GM23338 (cell line): Measurements from ENCODE around the gene NEK3.

Experiments
- CREB1 ChIP-seq: fragments of 250-450 bp; sonication (Bioruptor Pico); IDR thresholded peaks from 2 replicates; pipeline ENCODE4 v1.5.0; 2020; ENCODE audit warnings: low read depth, mild to moderate bottlenecking, moderate library complexity
- EZH2 ChIP-seq: fragments of 200-600 bp; sonication (generic); IDR thresholded peaks from one replicate; pipeline ENCODE4 v1.8.0; 2017; ENCODE audit warnings: antibody characterized with exemption, mild to moderate bottlenecking, low read depth; ENCODE audit not compliant: unreplicated experiment
- EZH2phosphoT487 ChIP-seq: fragments of 200-600 bp; sonication (generic); IDR thresholded peaks from one replicate; pipeline ENCODE4 v1.8.1; 2018; ENCODE audit warnings: antibody characterized with exemption; ENCODE audit not compliant: unreplicated experiment
- JUNB ChIP-seq: IDR thresholded peaks from one replicate; pipeline ENCODE4 v1.6.1; 2016; ENCODE audit warnings: antibody characterized with exemption; ENCODE audit not compliant: unreplicated experiment
- POLR2AphosphoS5 ChIP-seq: IDR thresholded peaks from 2 replicates; pipeline ENCODE4 v1.6.1; 2016; ENCODE audit warnings: antibody characterized with exemption, low read depth
- ZNF114 ChIP-seq: fragments of 250-450 bp; sonication (Bioruptor Pico); IDR thresholded peaks from 2 replicates; pipeline ENCODE4 v1.5.0; 2020; ENCODE audit warnings: mild to moderate bottlenecking, moderate library complexity
- TF ChIP-seq, protein P1 (sequence below), 2 experiments: fragments of 200-600 bp in 1 of 2; sonication (generic) in 1 of 2; conservative IDR thresholded peaks; 2 replicates each; pipeline versions ENCODE4 v1.5.1 to v1.6.1; 2016 to 2017; ENCODE audit warnings: antibody characterized with exemption in 2 of 2, low read depth in 2 of 2, mild to moderate bottlenecking in 2 of 2, moderate library complexity in 1 of 2

DNA sequence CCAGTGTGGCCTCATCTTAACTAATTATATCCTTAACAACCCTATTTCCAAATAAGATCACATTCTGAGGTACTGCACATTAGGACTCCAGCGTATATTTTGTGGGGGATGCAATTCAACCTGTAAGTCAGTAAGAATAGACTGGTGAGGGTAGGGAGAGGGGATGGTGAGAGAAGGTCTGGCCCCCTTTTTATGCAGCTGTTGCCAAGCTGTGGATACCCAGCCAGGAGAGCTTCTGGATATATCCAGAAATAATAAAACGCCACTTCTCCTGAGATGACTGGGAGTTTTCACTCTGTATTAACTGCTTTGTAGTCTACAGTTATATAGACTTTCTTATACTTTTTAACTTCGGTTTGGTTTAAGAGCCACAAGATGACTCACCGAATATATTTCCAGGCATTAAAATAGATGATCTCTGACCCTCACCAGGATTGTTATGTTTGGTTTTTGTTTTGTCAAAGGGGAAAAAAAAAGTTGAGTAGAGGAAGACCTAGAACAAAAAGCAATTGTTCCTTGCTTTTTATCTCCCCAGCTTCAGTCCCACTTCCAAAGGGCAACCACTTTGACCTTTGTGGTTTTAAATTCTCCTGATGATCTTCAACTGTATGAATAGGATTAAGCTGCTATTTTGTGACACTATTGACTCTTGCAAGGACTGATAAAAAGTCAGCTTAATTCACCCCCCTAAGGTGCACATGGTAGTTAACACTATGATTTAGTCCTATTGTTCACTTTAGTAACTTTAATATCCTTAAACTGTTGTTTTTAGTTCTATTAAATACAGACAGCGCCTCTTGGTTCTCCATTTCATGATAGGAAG lies 3.1 kb upstream of the NEK3 start:
- TF ChIP-seq, protein P1, sequence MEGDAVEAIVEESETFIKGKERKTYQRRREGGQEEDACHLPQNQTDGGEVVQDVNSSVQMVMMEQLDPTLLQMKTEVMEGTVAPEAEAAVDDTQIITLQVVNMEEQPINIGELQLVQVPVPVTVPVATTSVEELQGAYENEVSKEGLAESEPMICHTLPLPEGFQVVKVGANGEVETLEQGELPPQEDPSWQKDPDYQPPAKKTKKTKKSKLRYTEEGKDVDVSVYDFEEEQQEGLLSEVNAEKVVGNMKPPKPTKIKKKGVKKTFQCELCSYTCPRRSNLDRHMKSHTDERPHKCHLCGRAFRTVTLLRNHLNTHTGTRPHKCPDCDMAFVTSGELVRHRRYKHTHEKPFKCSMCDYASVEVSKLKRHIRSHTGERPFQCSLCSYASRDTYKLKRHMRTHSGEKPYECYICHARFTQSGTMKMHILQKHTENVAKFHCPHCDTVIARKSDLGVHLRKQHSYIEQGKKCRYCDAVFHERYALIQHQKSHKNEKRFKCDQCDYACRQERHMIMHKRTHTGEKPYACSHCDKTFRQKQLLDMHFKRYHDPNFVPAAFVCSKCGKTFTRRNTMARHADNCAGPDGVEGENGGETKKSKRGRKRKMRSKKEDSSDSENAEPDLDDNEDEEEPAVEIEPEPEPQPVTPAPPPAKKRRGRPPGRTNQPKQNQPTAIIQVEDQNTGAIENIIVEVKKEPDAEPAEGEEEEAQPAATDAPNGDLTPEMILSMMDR (conservative IDR thresholded peaks at IDR 0.05; ENCODE audit: low read depth in 2 of 2), result no peak
- no peak for TF ChIP-seq EZH2
- no peak for TF ChIP-seq POLR2AphosphoS5
- no peak for TF ChIP-seq CREB1
- TF ChIP-seq EZH2phosphoT487, result no peak
- TF ChIP-seq ZNF114 (CRISPR knock-in tag), result no peak
- no peak for TF ChIP-seq JUNB
